ENCODE results near the gene CELA3A. TPM values are rescaled to one million over a fixed set of nuclear protein-coding genes. Genes with fewer than 3 reads are reported as not detected.
"Not testable (repeated sequence)": the region's sequence is repeated elsewhere in the genome, so short reads cannot be mapped to it uniquely, and the experiment has no call there.

The CELA3A gene
- total and polyA plus RNA-seq, 5 donors = 0.86 TPM; not detected in 4

DNA sequence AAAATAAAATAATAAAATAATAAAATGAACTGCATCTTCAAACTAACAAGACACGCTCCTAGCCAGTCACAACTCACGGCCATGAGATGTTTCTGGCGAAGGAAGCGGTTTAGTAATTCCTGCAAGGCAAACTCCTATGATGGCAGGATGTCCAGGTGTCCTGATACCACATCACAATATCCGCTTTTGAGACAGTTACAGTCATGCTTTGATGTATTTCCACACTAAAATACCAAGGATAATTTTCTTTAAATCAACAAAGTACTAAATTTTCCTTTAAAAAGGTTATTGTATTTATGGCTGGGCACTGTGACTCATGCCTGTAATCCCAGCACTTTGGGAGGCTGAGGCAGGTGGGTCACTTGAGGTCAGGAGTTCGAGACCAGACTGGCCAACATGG, 34.2 kb upstream of the CELA3A start:
- H3K4me1 ChIP-seq (ENCODE audit: control insufficient read depth, insufficient read depth, low read length); H3K27me3 ChIP-seq (ENCODE audit: control insufficient read depth, insufficient read depth); H3K27ac ChIP-seq (ENCODE audit: low read length); DNase-seq; H3K4me3 ChIP-seq (ENCODE audit: low read length); H3K9me3 ChIP-seq (ENCODE audit: control insufficient read depth, low read length); ATAC-seq: not testable (repeated sequence)
- intact Hi-C loops (cut with DNase I) = loop anchor here in 2 of 4 donors (10.0 kb wide), 2 partner anchors 92 to 102 kb away; no protein-coding TSS in a partner anchor
- WGBS = 92% methylated on average over 6 of the region's 6 CpGs

DNA sequence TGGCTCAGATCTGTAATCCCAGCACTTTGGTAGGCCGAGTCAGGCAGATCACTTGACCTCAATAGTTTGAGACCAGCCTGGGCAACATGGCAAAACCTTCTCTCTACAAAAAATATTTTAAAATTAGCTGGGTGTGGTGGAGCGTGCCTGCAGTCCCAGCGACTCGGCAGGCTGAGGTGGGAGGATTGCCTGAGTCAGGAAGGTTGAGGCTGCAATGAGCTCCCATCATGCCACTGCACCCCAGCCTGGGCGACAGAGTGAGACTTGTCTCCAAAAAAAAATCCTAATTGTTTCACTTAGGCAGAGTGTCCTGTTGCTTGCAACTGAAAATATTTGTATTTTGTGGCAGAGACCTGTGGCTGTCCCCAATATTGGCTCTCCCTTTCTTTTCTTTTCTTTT, 32.4 kb upstream of the CELA3A start:
- 77% methylated on average over 5 of the region's 5 CpGs for WGBS

DNA sequence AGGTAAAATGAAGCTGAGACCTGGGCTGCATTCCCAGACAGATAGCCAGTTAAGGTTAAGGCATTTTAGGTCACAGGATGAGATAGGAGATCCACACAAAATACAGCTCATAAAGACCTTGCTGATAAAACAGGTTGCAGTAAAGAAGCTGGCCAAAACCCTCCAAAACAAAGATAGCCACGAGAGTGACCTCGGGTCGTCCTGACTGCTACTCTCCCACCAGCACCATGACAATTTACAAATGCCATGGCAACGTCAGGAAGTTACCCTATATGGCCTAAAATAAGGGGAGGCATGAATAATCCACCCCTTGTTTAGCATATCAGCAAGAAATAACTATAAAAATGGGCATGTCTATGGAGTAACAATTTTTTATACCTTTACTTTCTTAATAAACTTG, 30.9 kb upstream of the CELA3A start:
- not testable (repeated sequence) for H3K9me3 ChIP-seq (ENCODE audit: control insufficient read depth, low read length)

More for the DNA sequence above, 32.4 kb upstream of the CELA3A start:
- DNase-seq; H3K4me1 ChIP-seq (ENCODE audit: control insufficient read depth, insufficient read depth, low read length); H3K27me3 ChIP-seq (ENCODE audit: control insufficient read depth, insufficient read depth); ATAC-seq; H3K9me3 ChIP-seq (ENCODE audit: control insufficient read depth, low read length); H3K27ac ChIP-seq (ENCODE audit: low read length); H3K4me3 ChIP-seq (ENCODE audit: low read length): not testable (repeated sequence)
- intact Hi-C loops (cut with DNase I) = loop anchor here in 2 of 4 donors (10.0 kb wide), 2 partner anchors 94 to 104 kb away; no protein-coding TSS in a partner anchor

DNA sequence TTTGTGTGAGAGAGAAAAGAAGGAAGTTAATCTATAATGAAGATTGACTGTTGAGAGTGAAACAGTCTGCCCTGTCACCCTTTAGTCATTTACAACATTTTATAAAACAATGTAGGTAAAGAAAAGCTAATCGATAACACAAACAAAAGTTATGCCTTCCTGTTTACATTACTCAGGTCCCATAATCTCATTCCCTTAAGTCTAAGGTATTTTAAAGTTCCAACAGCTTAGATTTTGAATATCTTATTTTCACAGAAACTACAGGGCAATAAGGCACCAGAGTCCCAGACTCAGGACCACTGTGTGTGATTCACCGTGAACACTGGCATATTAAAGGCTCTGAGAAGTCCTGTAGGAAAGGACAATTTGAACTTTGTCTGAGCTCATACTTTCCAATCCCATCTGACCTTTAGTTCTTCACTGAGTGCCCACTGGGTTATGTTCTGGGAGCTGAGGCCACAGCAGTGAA, 28.4 kb upstream of the CELA3A start:
- H3K4me1 ChIP-seq (ENCODE audit: control insufficient read depth, insufficient read depth, low read length); H3K4me3 ChIP-seq (ENCODE audit: low read length); DNase-seq; H3K9me3 ChIP-seq (ENCODE audit: control insufficient read depth, low read length); intact Hi-C loops (cut with DNase I); H3K27ac ChIP-seq (ENCODE audit: low read length); H3K27me3 ChIP-seq (ENCODE audit: control insufficient read depth, insufficient read depth): not testable (repeated sequence)
- WGBS = 68% methylated on average over 2 of the region's 2 CpGs
- peak in 1 of 2 donors; percentile 37 for ATAC-seq

More for the DNA sequence above, 30.9 kb upstream of the CELA3A start:
- H3K27ac ChIP-seq (ENCODE audit: low read length); intact Hi-C loops (cut with DNase I); H3K27me3 ChIP-seq (ENCODE audit: control insufficient read depth, insufficient read depth); ATAC-seq; H3K4me1 ChIP-seq (ENCODE audit: control insufficient read depth, insufficient read depth, low read length); H3K4me3 ChIP-seq (ENCODE audit: low read length); DNase-seq: not testable (repeated sequence)
- WGBS = 27% methylated on average over 4 of the region's 4 CpGs

DNA sequence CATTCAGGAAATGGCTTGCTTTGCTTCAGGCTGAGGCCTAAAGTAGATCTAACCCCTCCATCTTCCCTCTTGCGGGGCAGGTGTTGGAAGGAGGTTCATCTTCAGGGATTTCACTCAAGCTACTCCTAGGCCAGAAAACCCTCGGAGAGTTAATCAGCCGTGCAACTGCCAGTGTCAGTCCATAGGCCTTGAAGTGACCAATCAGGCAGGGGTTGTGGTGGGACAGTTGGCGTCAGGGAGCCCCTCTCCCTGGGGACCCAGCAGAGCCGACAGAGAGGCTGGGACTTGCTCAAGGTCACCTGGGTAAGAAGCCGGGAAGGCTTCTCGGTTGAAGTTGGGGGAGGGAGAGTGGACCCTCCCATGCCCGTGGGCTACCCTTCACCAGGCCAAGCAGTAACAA, 27.5 kb upstream of the CELA3A start:
- H3K27me3 ChIP-seq (ENCODE audit: control insufficient read depth, insufficient read depth); H3K4me1 ChIP-seq (ENCODE audit: control insufficient read depth, insufficient read depth, low read length); DNase-seq; H3K9me3 ChIP-seq (ENCODE audit: control insufficient read depth, low read length); intact Hi-C loops (cut with DNase I); H3K4me3 ChIP-seq (ENCODE audit: low read length); H3K27ac ChIP-seq (ENCODE audit: low read length): not testable (repeated sequence)
- WGBS = 77% methylated on average over 8 of the region's 8 CpGs
- peak in 1 of 2 donors; percentile 8 for ATAC-seq

DNA sequence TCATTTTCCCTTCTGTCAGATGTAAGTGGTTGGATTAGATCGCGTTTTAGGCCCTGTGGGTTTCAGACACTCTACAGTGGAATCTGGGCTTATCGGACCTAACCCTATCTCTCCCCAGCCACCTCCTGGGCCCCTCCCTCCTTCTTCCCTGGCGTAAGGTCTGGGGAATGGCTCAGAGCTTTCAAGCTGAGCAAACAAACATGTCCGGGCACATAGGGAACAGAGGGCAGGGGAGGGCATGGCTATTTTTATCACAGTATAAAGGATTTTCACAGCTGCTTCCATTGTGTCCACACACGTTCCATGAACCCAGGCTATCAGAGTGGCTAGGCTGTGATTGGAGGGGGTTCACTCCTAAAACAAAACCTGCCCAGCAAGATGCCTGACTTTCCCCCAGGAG, 26.8 kb upstream of the CELA3A start:
- H3K4me3 ChIP-seq (ENCODE audit: low read length); H3K27me3 ChIP-seq (ENCODE audit: control insufficient read depth, insufficient read depth); H3K9me3 ChIP-seq (ENCODE audit: control insufficient read depth, low read length); intact Hi-C loops (cut with DNase I); H3K4me1 ChIP-seq (ENCODE audit: control insufficient read depth, insufficient read depth, low read length): not testable (repeated sequence)
- WGBS = 38% methylated on average over 6 of the region's 6 CpGs
- peak; percentile 90 to 94 for ATAC-seq
- DNase-seq = peak in 2 of 3 donors; percentile 62
- H3K27ac ChIP-seq (ENCODE audit: low read length) = peak overlapping the region; percentile 62

DNA sequence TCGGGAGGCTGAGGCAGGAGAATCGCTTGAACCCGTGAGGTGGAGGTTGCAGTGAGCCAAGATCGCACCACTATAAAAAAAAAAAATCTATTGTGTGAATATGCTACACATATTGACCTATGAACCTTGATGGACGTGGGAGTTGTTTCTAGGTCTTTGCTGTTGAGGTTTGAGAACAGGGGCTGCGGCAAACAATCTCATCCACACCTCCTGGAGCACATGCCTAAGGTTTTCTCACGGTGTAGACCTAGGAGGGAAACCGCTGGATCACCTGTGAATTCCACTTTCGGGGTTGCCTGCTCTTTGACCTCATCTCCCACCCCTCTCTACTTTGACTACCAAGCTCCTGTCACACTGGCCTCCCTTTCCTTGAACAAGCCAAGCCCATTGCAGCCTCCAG, 26.2 kb upstream of the CELA3A start:
- H3K4me1 ChIP-seq (ENCODE audit: control insufficient read depth, insufficient read depth, low read length); H3K9me3 ChIP-seq (ENCODE audit: control insufficient read depth, low read length); ATAC-seq; H3K4me3 ChIP-seq (ENCODE audit: low read length); H3K27ac ChIP-seq (ENCODE audit: low read length); H3K27me3 ChIP-seq (ENCODE audit: control insufficient read depth, insufficient read depth); intact Hi-C loops (cut with DNase I): not testable (repeated sequence)
- DNase-seq = peak in 1 of 3 donors; percentile 10
- WGBS = 90% methylated on average over 9 of the region's 9 CpGs

DNA sequence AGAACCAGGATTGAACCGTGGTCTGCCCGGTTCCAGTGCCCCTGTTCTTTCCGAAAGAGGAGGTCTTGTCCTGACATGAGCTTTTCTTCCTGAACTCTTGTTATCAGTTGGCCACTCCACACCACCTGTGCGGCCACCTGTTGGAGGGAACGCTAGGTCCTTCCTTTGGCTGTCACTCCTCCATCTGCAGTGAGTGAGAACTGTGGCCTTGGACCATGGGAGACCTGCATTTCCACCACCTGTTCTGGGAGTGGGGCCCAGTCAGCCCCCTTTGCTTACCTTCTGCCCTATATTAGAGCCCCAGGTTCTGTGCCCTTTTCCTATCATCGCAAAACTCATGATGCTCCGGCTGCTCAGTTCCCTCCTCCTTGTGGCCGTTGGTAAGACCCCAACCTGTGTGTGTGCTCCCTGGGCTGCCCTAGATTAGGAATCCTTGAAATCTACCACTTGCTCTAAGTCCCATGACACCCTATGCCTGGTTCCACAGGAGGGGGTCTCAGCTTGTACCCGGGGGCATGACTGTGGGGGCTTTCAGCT, 24.7 kb upstream of the CELA3A start, which contains the start of gene CELA3B:
Gene CELA3B (plus strand): TSS at position 320 of the 537 bp plus-strand sequence. CDS start 18 bp downstream, at position 338.
- peak in 1 of 3 donors; percentile 24 for DNase-seq
- H3K4me3 ChIP-seq (ENCODE audit: low read length); H3K27me3 ChIP-seq (ENCODE audit: control insufficient read depth, insufficient read depth); ATAC-seq; H3K4me1 ChIP-seq (ENCODE audit: control insufficient read depth, insufficient read depth, low read length); H3K9me3 ChIP-seq (ENCODE audit: control insufficient read depth, low read length); intact Hi-C loops (cut with DNase I); H3K27ac ChIP-seq (ENCODE audit: low read length): not testable (repeated sequence)
- 85% methylated on average over 9 of the region's 9 CpGs for WGBS

DNA sequence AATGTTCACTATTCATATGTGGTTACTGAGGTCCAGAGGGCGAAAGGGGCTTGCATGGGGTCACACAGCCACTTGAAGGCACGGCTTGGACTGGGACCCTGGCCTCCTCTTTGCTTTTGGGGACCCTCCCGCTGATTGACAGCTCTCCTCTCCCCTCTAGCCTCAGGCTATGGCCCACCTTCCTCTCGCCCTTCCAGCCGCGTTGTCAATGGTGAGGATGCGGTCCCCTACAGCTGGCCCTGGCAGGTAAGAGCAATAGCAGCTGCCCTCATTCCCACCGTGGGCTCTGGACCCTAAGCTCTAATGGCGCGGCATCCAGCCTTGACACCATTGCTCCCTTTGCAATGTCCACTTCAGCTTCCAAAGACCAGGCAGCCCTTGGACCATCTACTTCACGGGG, 23.2 kb upstream of the CELA3A start:
- intact Hi-C loops (cut with DNase I); H3K4me1 ChIP-seq (ENCODE audit: control insufficient read depth, insufficient read depth, low read length); H3K4me3 ChIP-seq (ENCODE audit: low read length); H3K27ac ChIP-seq (ENCODE audit: low read length); H3K27me3 ChIP-seq (ENCODE audit: control insufficient read depth, insufficient read depth); ATAC-seq; H3K9me3 ChIP-seq (ENCODE audit: control insufficient read depth, low read length): not testable (repeated sequence)
- WGBS = 90% methylated on average over 11 of the region's 11 CpGs
- peak in 1 of 3 donors; percentile 6 for DNase-seq

DNA sequence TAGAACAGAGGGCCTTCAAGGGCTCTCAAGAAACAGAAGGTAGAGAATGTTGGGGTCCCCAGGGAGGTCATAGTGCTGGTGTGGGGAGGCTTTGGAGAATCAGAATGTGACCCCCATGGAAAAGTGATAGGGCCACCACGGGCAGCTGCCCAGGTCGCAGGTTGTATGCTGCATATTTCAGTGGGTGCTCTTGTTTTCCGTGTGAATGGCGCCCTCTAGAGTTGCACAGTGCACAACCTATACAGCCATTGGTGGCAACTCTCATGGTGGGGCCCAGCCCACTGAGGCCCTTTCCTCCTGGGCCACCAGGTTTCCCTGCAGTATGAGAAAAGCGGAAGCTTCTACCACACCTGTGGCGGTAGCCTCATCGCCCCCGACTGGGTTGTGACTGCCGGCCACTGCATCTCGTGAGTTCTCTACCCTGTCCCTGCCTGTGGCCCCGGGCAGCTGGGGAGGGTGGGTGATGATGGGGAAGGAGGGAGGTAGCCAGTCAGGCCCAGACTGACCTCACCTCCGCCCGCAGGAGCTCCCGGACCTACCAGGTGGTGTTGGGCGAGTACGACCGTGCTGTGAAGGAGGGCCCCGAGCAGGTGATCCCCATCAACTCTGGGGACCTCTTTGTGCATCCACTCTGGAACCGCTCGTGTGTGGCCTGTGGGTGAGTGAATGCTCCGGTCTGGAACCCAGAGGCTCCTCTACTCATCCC, 20.8 kb upstream of the CELA3A start:
- H3K4me1 ChIP-seq (ENCODE audit: control insufficient read depth, insufficient read depth, low read length); H3K27me3 ChIP-seq (ENCODE audit: control insufficient read depth, insufficient read depth); H3K9me3 ChIP-seq (ENCODE audit: control insufficient read depth, low read length); H3K4me3 ChIP-seq (ENCODE audit: low read length); H3K27ac ChIP-seq (ENCODE audit: low read length); intact Hi-C loops (cut with DNase I): not testable (repeated sequence)
- DNase-seq = peak in 1 of 3 donors; percentile 55
- WGBS = 66% methylated on average over 19 of the region's 21 CpGs
- ATAC-seq = peak; percentile 37 to 64

DNA sequence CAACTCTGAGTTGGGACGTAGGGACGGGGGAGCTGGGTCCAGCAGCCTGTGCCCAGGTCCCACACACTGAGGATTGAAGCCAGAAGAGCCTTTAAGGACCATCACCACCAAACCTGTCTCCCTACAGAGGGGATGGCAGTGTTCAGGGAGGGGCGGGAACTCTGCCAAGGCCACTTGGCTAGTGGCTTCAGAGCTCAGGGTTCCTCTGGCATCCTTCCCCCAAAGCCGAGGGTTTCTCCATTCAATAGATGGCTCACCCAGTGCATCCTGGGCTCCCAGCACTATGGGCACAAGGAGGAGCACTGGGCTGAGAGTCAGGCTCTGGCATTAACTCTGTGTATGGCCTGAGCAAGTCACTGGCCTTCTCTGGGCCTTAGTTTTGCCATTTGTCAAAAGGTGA, 20.2 kb upstream of the CELA3A start:
- H3K27ac ChIP-seq (ENCODE audit: low read length); H3K4me3 ChIP-seq (ENCODE audit: low read length); ATAC-seq; intact Hi-C loops (cut with DNase I); H3K9me3 ChIP-seq (ENCODE audit: control insufficient read depth, low read length); H3K27me3 ChIP-seq (ENCODE audit: control insufficient read depth, insufficient read depth); H3K4me1 ChIP-seq (ENCODE audit: control insufficient read depth, insufficient read depth, low read length): not testable (repeated sequence)
- peak in 1 of 3 donors; percentile 46 for DNase-seq
- 74% methylated on average over 2 of the region's 4 CpGs for WGBS

Measured in right cardiac atrium (tissue), 5 donors.